Panc1 (cell line): ENCODE data around the gene CYB5R4. TPM values are rescaled to one million over a fixed set of nuclear protein-coding genes. Genes with fewer than 3 reads are reported as not detected.

ENCODE experiments used
- ATAC-seq: fragments of 200-7000 bp; cut with Tn5 transposase; 2 replicates; pipeline ENCODE4 v1.9.1; 2020; ENCODE audit warnings: mild to moderate bottlenecking, moderate library complexity
- BruUV-seq: library from RNA; stranded (reverse); fragments of 400-500 nt; replicated peaks from 2 replicates; lab custom pipeline; 2021; lab: Mats Ljungman, UMichigan
- CTCF ChIA-PET: fragments of 300-600 bp; sonication (Branson Sonifier 250); formaldehyde crosslinking; loops from one replicate; lab custom pipeline; 2022; ENCODE audit warnings: antibody characterized with exemption; lab: Charles Lee
- POLR2A ChIA-PET: fragments of 300-600 bp; sonication (Branson Sonifier 250); formaldehyde crosslinking; loops from one replicate; lab custom pipeline; 2022; ENCODE audit warnings: antibody characterized with exemption; lab: Charles Lee
- DNase-seq: peaks from one replicate; pipeline ENCODE4 v3.0.0-alpha.2; 2010; ENCODE audit warnings: low read depth, low spot score
- H3K27ac ChIP-seq: 2 replicates; pipeline ENCODE4 v1.5.1; 2011; ENCODE audit warnings: mild to moderate bottlenecking, low read length, inconsistent platforms
- H3K27me3 ChIP-seq: fragments of 200-500 bp; sonication (Bioruptor generic); 2 replicates; pipeline ENCODE4 v1.6.0; 2014; ENCODE audit warnings: low read length, inconsistent platforms; ENCODE audit not compliant: control insufficient read depth, insufficient read depth
- H3K36me3 ChIP-seq: fragments of 200-500 bp; sonication (Bioruptor generic); 2 replicates; pipeline ENCODE4 v1.5.1; 2014; ENCODE audit warnings: inconsistent platforms, mild to moderate bottlenecking, low read length, moderate library complexity; ENCODE audit not compliant: control insufficient read depth, insufficient read depth
- H3K4me1 ChIP-seq: 2 replicates; pipeline ENCODE4 v1.5.1; 2011; ENCODE audit warnings: inconsistent platforms, mild to moderate bottlenecking, low read length, moderate library complexity; ENCODE audit not compliant: control insufficient read depth, insufficient read depth
- H3K4me3 ChIP-seq, 2 experiments: 2 replicates each; pipeline ENCODE4 v1.5.1; 2011 to 2012; ENCODE audit warnings: low read depth in 2 of 2, low read length in 2 of 2, mild to moderate bottlenecking in 2 of 2, inconsistent platforms in 1 of 2, moderate library complexity in 1 of 2
- H3K9me3 ChIP-seq: fragments of 200-500 bp; sonication (Bioruptor generic); 2 replicates; pipeline ENCODE4 v1.5.1; 2014; ENCODE audit warnings: low read depth, mild to moderate bottlenecking, inconsistent platforms, low read length, moderate library complexity; ENCODE audit not compliant: control insufficient read depth, insufficient read depth
- CTCF ChIP-seq: fragments of 450-650 bp; IDR thresholded peaks from 2 replicates; pipeline ENCODE4 v1.5.1; 2017; ENCODE audit warnings: mild to moderate bottlenecking
- POLR2AphosphoS5 ChIP-seq: IDR thresholded peaks from 2 replicates; pipeline ENCODE4 v1.6.1; 2012; ENCODE audit warnings: mild to moderate bottlenecking, low read depth, low read length, moderate library complexity
- REST ChIP-seq, 2 experiments: IDR thresholded peaks; 2 replicates each; pipeline ENCODE4 v1.6.1; 2011 to 2012; ENCODE audit warnings: low read depth in 2 of 2, control low read depth in 1 of 2, low read length in 1 of 2, mild to moderate bottlenecking in 1 of 2, moderate library complexity in 1 of 2; ENCODE audit not compliant: insufficient read depth in 1 of 2
- SIN3A ChIP-seq: IDR thresholded peaks from 2 replicates; pipeline ENCODE4 v1.6.1; 2012; ENCODE audit warnings: low read depth, mild to moderate bottlenecking, low read length, moderate library complexity, borderline replicate concordance; ENCODE audit not compliant: insufficient read depth
- TCF7L2 ChIP-seq: IDR thresholded peaks from 2 replicates; pipeline ENCODE4 v1.6.1; 2011; ENCODE audit warnings: mild to moderate bottlenecking, low read depth, low read length, inconsistent platforms
- in situ Hi-C: cut with HindIII; loops from 2 replicates; pipeline ENCODE4 v1.10.0; 2016; ENCODE audit warnings: low sequenced_read_pairs, low pct_unique_long_range_greater_than_20kb
- intact Hi-C: fragments of 100-400 bp; cut with micrococcal nuclease; formaldehyde crosslinking; loops from one replicate; pipeline ENCODE4 v1.10.0; 2022; ENCODE audit not compliant: unreplicated experiment
- total RNA-seq: library from RNA; stranded (reverse); gene quantifications from one replicate; pipeline ENCODE4 v1.2.1, GENCODE V29; 2021; ENCODE audit not compliant: unreplicated experiment

CYB5R4 gene
- total RNA-seq, 1 experiment from 2014 or later: 31.7 TPM

DNA sequence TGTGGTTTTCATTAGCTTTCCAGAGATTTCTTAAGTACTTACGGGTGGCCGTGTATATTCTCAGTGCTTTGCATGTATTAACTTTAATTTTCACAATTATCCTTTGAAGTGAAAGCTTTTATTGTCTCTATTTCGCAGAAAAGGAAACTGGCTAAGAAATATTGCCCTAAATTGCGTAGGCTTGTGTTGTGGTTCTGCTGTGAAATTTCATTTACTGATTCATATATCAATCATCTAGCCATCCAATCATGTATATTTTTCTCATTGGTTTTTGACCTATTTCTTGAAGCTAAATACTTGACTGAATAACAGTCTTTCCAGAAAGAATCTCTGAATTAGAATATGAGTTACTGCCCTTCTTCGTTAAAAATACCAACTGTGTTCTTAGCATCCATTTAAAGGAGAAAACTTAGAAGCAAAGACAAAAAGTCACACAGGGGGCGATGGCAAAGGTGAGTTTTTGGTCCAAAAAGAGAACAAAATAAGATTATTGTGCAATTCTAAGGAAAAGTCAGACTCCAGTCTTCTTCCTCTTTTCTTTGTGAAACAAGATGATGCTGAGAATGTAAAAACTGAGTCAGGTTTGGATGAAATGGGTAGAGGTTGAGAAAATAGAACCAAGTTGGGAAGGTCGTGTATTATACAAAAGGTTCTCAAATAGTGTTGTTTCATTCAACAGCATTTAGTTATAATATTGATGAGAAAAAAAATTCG, 1.4 kb downstream of the CYB5R4 start:
- CTCF ChIA-PET: interaction anchor here (1.2 kb wide), 1 partner anchor 246 kb away, joined by 3 read pairs; no protein-coding TSS in a partner anchor

More for the DNA sequence above, 1.4 kb downstream of the CYB5R4 start:
- BruUV-seq: TSS peak; percentile 74
- DNase-seq (no peak), ATAC-seq (no peak)
- H3K9me3 ChIP-seq: no peaks in the 10 kb centered on the region
- no peaks in the 10 kb centered on the region for H3K27me3 ChIP-seq
- TF ChIP-seq SIN3A: no peak
- TF ChIP-seq CTCF: no peak
- TF ChIP-seq TCF7L2: no peak
- no peak for TF ChIP-seq REST (IDR thresholded peaks at IDR 0.05; ENCODE audit: insufficient read depth in 1 of 2, low read depth in 2 of 2, low read length in 1 of 2)
- no peak for TF ChIP-seq POLR2AphosphoS5
- POLR2A ChIA-PET: interaction anchor here (0.6 kb wide), 1 partner anchor 14 kb away, joined by 3 read pairs; no protein-coding TSS in a partner anchor
- in situ Hi-C loops: no loop called here
- intact Hi-C loops: no loop called here
- peak overlapping the region; percentile 68 to 79 for H3K4me3 ChIP-seq
- peaks cover 6% of the 10 kb centered on the region for H3K36me3 ChIP-seq
- peaks cover 11% of the 10 kb centered on the region for H3K4me1 ChIP-seq
- peak overlapping the region; percentile 82 for H3K27ac ChIP-seq
